GM12892 (cell line): ENCODE measurements around the gene OAS3.

Source experiments
- POLR2A ChIP-seq: IDR thresholded peaks from 2 replicates; pipeline ENCODE4 v1.6.1; 2011; ENCODE audit warnings: low read depth, low read length, control low read depth
- POLR2AphosphoS5 ChIP-seq: IDR thresholded peaks from 2 replicates; pipeline ENCODE4 v1.6.1; 2011; ENCODE audit warnings: low read depth, low read length, control low read depth

- TF ChIP-seq POLR2AphosphoS5 (no peak), POLR2A (no peak)
Observed at GRCh38 chr12:112891093-112892024, 46.9 kb upstream of the OAS3 start.
